Muscle layer of duodenum (tissue), 2 donors: ENCODE results near the gene SERPINH1.

ENCODE experiments used
- H3K27ac ChIP-seq: one replicate; pipeline ENCODE4 v1.7.0; 2013; ENCODE audit warnings: mild to moderate bottlenecking, low read length
- H3K27me3 ChIP-seq: one replicate; pipeline ENCODE4 v1.7.0; 2013; ENCODE audit warnings: low read depth, mild to moderate bottlenecking, control low read depth, low read length
- H3K36me3 ChIP-seq, 2 donors: one replicate each; pipeline ENCODE4 v1.7.0; 2013; ENCODE audit warnings: low read length in 2 of 2, control low read depth in 1 of 2, mild to moderate bottlenecking in 1 of 2; ENCODE audit not compliant: insufficient read depth in 2 of 2, control insufficient read depth in 1 of 2
- H3K4me1 ChIP-seq, 2 donors: one replicate each; pipeline ENCODE4 v1.7.0; 2013; ENCODE audit warnings: low read length in 2 of 2, mild to moderate bottlenecking in 2 of 2, control low read depth in 1 of 2, moderate library complexity in 1 of 2; ENCODE audit not compliant: insufficient read depth in 2 of 2, control insufficient read depth in 1 of 2
- H3K4me3 ChIP-seq, 2 donors: one replicate each; pipeline ENCODE4 v1.7.0; 2013; ENCODE audit warnings: low read length in 2 of 2, low read depth in 1 of 2, mild to moderate bottlenecking in 1 of 2
- H3K9me3 ChIP-seq, 2 donors: one replicate each; pipeline ENCODE4 v1.7.0; 2013; ENCODE audit warnings: low read length in 2 of 2, control low read depth in 1 of 2, mild to moderate bottlenecking in 1 of 2; ENCODE audit not compliant: control insufficient read depth in 1 of 2
- donor health status: healthy.

SERPINH1 gene

GRCh38 chr11:75593286-75593915 lies 31.3 kb downstream of the SERPINH1 start:
- no peaks in the 10 kb centered on the region for H3K9me3 ChIP-seq
- H3K4me3 ChIP-seq: no peak overlapping the region
- no peaks in the 10 kb centered on the region for H3K27me3 ChIP-seq
- no peak overlapping the region for H3K27ac ChIP-seq
- H3K36me3 ChIP-seq: no peaks in the 10 kb centered on the region
- H3K4me1 ChIP-seq: peaks cover 0 to 20% of the 10 kb centered on the region in 2 donors

GRCh38 chr11:75594211-75594610 lies 32.2 kb downstream of the SERPINH1 start:
- H3K27ac ChIP-seq: no peak overlapping the region
- peaks cover 0 to 20% of the 10 kb centered on the region in 2 donors for H3K4me1 ChIP-seq
- H3K4me3 ChIP-seq: no peak overlapping the region
- H3K36me3 ChIP-seq: no peaks in the 10 kb centered on the region
- H3K27me3 ChIP-seq: no peaks in the 10 kb centered on the region
- no peaks in the 10 kb centered on the region for H3K9me3 ChIP-seq

- Histone ChIP-seq H3K4me3 (no peak overlapping the region), H3K27ac (no peak overlapping the region), H3K36me3 (no peaks in the 10 kb centered on the region), H3K27me3 (no peaks in the 10 kb centered on the region), H3K9me3 (no peaks in the 10 kb centered on the region), H3K4me1 (peaks cover 0 to 20% of the 10 kb centered on the region in 2 donors)
Measured at GRCh38 chr11:75595429-75595828, 33.4 kb downstream of the SERPINH1 start.

DNA sequence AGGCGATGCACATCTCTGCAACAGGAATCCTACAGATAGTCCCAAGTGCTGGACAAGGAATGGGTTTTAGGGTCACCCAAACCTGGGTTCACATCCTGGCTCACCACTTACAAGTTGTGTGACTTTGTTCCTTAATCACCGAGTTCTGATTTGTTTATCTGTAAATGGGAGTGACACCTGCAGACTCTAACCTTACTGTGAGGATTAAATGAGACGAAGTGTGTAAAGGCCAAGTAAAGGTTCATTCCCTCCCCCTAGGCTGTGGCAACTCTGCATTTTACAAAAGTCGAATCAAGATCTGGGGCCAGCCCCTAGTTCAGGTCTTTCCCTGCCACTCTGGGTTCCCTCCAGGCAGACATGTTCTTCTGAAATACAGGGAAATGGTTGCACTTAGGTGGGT lies 34.9 kb downstream of the SERPINH1 start:
- H3K27me3 ChIP-seq: no peaks in the 10 kb centered on the region
- no peak overlapping the region for H3K4me3 ChIP-seq
- H3K27ac ChIP-seq: no peak overlapping the region
- peaks cover 0 to 20% of the 10 kb centered on the region in 2 donors for H3K4me1 ChIP-seq
- H3K9me3 ChIP-seq: no peaks in the 10 kb centered on the region
- H3K36me3 ChIP-seq: no peaks in the 10 kb centered on the region

- Histone ChIP-seq H3K4me3 (no peak overlapping the region), H3K27me3 (no peaks in the 10 kb centered on the region), H3K9me3 (no peaks in the 10 kb centered on the region), H3K36me3 (no peaks in the 10 kb centered on the region), H3K4me1 (peaks cover 0 to 20% of the 10 kb centered on the region in 2 donors), H3K27ac (no peak overlapping the region)
Measured at GRCh38 chr11:75597636-75598035, 35.6 kb downstream of the SERPINH1 start.

GRCh38 chr11:75598264-75598663 lies 36.2 kb downstream of the SERPINH1 start:
- Histone ChIP-seq H3K27me3 (no peaks in the 10 kb centered on the region), H3K36me3 (no peaks in the 10 kb centered on the region), H3K4me1 (peaks cover 0 to 14% of the 10 kb centered on the region in 2 donors), H3K4me3 (no peak overlapping the region), H3K9me3 (no peaks in the 10 kb centered on the region), H3K27ac (no peak overlapping the region)

- Histone ChIP-seq H3K9me3 (no peaks in the 10 kb centered on the region), H3K27ac (no peak overlapping the region), H3K27me3 (no peaks in the 10 kb centered on the region), H3K4me1 (peaks cover 0 to 8% of the 10 kb centered on the region in 2 donors), H3K4me3 (no peak overlapping the region), H3K36me3 (no peaks in the 10 kb centered on the region)
Measured at GRCh38 chr11:75598900-75599299, 36.8 kb downstream of the SERPINH1 start.

DNA sequence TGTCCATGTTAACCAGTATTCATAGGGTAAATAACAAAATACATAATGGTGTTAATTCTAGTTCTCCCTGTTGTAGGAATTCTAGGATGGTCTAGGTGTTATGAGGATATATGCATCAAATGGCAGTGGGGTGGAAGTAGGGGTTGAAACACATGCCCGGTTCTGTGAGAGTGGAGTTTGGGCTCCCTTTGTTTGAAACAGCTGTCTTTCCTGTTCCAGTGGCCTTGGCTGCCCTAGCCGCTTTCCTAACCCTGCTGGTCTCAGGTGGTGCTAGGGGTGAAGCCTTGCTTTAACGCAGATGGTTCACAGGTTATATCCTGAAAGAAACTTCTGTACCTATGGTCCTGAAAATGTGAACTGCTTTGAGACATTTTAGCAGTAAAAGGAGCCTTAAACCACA lies 38.3 kb downstream of the SERPINH1 start:
- peaks cover 0 to 2% of the 10 kb centered on the region in 2 donors for H3K36me3 ChIP-seq
- no peaks in the 10 kb centered on the region for H3K4me1 ChIP-seq
- H3K27ac ChIP-seq: no peak overlapping the region
- H3K4me3 ChIP-seq: no peak overlapping the region
- no peaks in the 10 kb centered on the region for H3K27me3 ChIP-seq
- H3K9me3 ChIP-seq: no peaks in the 10 kb centered on the region

- Histone ChIP-seq H3K27ac (no peak overlapping the region), H3K4me1 (no peaks in the 10 kb centered on the region), H3K9me3 (no peaks in the 10 kb centered on the region), H3K27me3 (no peaks in the 10 kb centered on the region), H3K4me3 (no peak overlapping the region), H3K36me3 (peaks cover 0 to 10% of the 10 kb centered on the region in 2 donors)
Measured at GRCh38 chr11:75601494-75601893, 39.4 kb downstream of the SERPINH1 start.

- Histone ChIP-seq H3K27ac (no peak overlapping the region), H3K4me3 (no peak overlapping the region)
Measured at GRCh38 chr11:75602951-75603350, 40.9 kb downstream of the SERPINH1 start.

DNA sequence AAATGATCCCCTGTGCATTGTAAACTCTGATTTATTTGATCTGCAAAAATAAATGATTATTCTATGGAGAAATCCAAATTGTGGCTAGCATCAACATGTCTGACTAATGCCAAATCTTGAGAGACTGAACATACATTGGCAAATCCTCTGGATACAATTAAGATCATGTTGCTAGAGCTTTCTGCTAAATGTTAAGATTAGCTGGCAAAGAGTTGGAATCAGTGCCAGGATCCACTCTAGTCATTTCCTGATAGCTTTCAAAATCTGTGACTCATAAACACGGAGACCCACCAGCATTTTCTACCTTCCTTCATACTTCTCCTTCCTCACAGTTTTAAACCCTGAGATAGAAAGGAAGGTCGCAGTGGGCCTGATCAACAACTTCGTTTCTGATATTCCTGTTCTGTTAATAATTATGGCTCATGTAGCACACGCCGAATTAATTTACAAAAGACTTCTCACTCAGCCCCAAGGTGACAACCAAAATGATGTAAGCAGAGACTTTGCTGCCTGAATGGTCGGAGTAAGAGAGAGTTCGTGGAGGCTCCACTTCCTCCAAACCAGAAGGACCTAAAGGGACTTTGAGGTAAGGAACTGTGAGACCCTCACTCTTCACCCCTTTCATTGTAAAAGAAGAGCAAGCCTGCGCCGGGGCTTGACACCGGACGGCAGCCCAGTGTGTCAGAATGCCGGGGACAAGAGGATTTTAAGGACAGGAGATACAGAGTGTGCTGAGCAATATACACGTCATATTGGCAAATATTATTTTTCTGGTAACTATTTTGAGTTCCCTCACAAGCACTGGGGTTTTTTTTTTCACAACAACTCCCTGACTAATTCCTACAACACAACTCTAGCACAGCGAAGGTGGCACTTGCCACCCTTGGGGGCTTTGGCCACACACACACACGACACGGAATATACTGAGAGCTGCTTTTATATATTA lies 42.0 kb downstream of the SERPINH1 start:
- Histone ChIP-seq H3K27me3 (no peaks in the 10 kb centered on the region), H3K27ac (no peak overlapping the region), H3K9me3 (no peaks in the 10 kb centered on the region), H3K4me1 (no peaks in the 10 kb centered on the region), H3K4me3 (no peak overlapping the region), H3K36me3 (peaks cover 0 to 15% of the 10 kb centered on the region in 2 donors)

More at GRCh38 chr11:75602951-75603350, 40.9 kb downstream of the SERPINH1 start:
- Histone ChIP-seq H3K4me1 (no peaks in the 10 kb centered on the region), H3K27me3 (no peaks in the 10 kb centered on the region), H3K9me3 (no peaks in the 10 kb centered on the region), H3K36me3 (peaks cover 0 to 15% of the 10 kb centered on the region in 2 donors)
